GM12878 (cell line): ENCODE data around the gene IL34. TPM values are rescaled to one million over a fixed set of nuclear protein-coding genes. Genes with fewer than 3 reads are reported as not detected.

Experiments
- ATAC-seq: fragments of 200-7000 bp; cut with Tn5 transposase; 3 replicates; pipeline ENCODE4 v1.9.1; 2020; ENCODE audit warnings: mild to moderate bottlenecking, moderate library complexity
- BruUV-seq: library from RNA; stranded (reverse); fragments of 400-500 nt; replicated peaks from 2 replicates; lab custom pipeline; 2021; lab: Mats Ljungman, UMichigan
- CTCF ChIA-PET: fragments of 300-600 bp; sonication (Branson Sonifier 250); formaldehyde crosslinking; extraction: SDS; loops from one replicate; lab custom pipeline; 2021; ENCODE audit warnings: inconsistent platforms; lab: Yijun Ruan, JAX
- POLR2A ChIA-PET: fragments of 350-600 bp; formaldehyde crosslinking; extraction: SDS; loops from one replicate; lab custom pipeline; 2021; ENCODE audit warnings: inconsistent platforms; lab: Charles Lee
- RAD21 ChIA-PET: fragments of 300-600 bp; sonication (Branson Sonifier 250); formaldehyde crosslinking; loops from one replicate; lab custom pipeline; 2023; ENCODE audit warnings: antibody characterized with exemption; ENCODE audit not compliant: unreplicated experiment; lab: Charles Lee
- SMC1A ChIA-PET: fragments of 300-600 bp; sonication (Branson Sonifier 250); formaldehyde crosslinking; loops from one replicate; lab custom pipeline; 2023; ENCODE audit not compliant: unreplicated experiment, uncharacterized antibody; lab: Charles Lee
- DNase-seq: peaks from one replicate; pipeline ENCODE4 v3.0.0-alpha.2; 2011; ENCODE audit warnings: low read depth, low spot score
- FAIRE-seq: peaks from 3 replicates; lab custom pipeline; 2011; peaks lifted over from hg19 to GRCh38; lab: Jason Lieb, UNC
- H2AFZ ChIP-seq: 2 replicates; pipeline ENCODE4 v1.6.0; 2011; ENCODE audit warnings: low read depth, low read length, control low read depth; ENCODE audit not compliant: control insufficient read depth
- H3K27ac ChIP-seq: 2 replicates; pipeline ENCODE4 v1.5.1; 2011; ENCODE audit warnings: control low read depth; ENCODE audit not compliant: control insufficient read depth, insufficient read depth
- H3K27me3 ChIP-seq, 2 experiments: replicated peaks in 1 of 2; 2 replicates each; pipeline versions ENCODE4 v1.6.0 to v1.6.1; 2011; ENCODE audit warnings: low read length in 1 of 2; ENCODE audit not compliant: control insufficient read depth in 2 of 2, insufficient read depth in 2 of 2
- H3K36me3 ChIP-seq, 2 experiments: 2 replicates each; pipeline ENCODE4 v1.5.1; 2011; ENCODE audit warnings: low read length in 1 of 2; ENCODE audit not compliant: control insufficient read depth in 2 of 2, insufficient read depth in 2 of 2
- H3K4me1 ChIP-seq: 2 replicates; pipeline ENCODE4 v1.6.1; 2011; ENCODE audit warnings: mild to moderate bottlenecking, low read length, moderate library complexity, mixed read lengths; ENCODE audit not compliant: control insufficient read depth, insufficient read depth
- H3K4me2 ChIP-seq: 2 replicates; pipeline ENCODE4 v1.6.0; 2011; ENCODE audit warnings: control low read depth; ENCODE audit not compliant: control insufficient read depth, insufficient read depth
- H3K4me3 ChIP-seq: fragments of 200-600 bp; sonication (generic); 2 replicates; pipeline ENCODE4 v1.5.1; 2016
- H3K79me2 ChIP-seq: 2 replicates; pipeline ENCODE4 v1.6.0; 2011; ENCODE audit warnings: low read length; ENCODE audit not compliant: control insufficient read depth, insufficient read depth
- H3K9ac ChIP-seq: 2 replicates; pipeline ENCODE4 v1.8.0; 2011; ENCODE audit warnings: low read length, control low read depth, mixed read lengths; ENCODE audit not compliant: control insufficient read depth, insufficient read depth
- H3K9me3 ChIP-seq: replicated peaks from 3 replicates; pipeline ENCODE4 v1.5.1; 2011; ENCODE audit warnings: mild to moderate bottlenecking, low read length; ENCODE audit not compliant: control insufficient read depth, insufficient read depth
- H4K20me1 ChIP-seq: 2 replicates; pipeline ENCODE4 v1.6.0; 2011; ENCODE audit not compliant: control insufficient read depth, insufficient read depth
- ESRRA ChIP-seq: IDR thresholded peaks from 2 replicates; pipeline ENCODE4 v1.6.1; 2012; ENCODE audit warnings: mild to moderate bottlenecking, low read length, improper control_type of control experiment
- FOXM1 ChIP-seq: IDR thresholded peaks from 2 replicates; pipeline ENCODE4 v1.6.1; 2012; ENCODE audit warnings: low read depth, mild to moderate bottlenecking, inconsistent platforms, low read length, moderate library complexity
- GABPA ChIP-seq: IDR thresholded peaks from 2 replicates; pipeline ENCODE4 v1.6.1; 2014; ENCODE audit warnings: antibody characterized with exemption, low read depth, mild to moderate bottlenecking, inconsistent platforms
- GATAD2B ChIP-seq: fragments of 450-650 bp; conservative IDR thresholded peaks from 2 replicates; pipeline ENCODE4 v1.6.1; 2017; ENCODE audit warnings: low read depth, mild to moderate bottlenecking, moderate library complexity
- HDGF ChIP-seq: fragments of 450-650 bp; IDR thresholded peaks from 2 replicates; pipeline ENCODE4 v1.6.1; 2016; ENCODE audit warnings: antibody characterized with exemption
- MTA3 ChIP-seq: IDR thresholded peaks from 2 replicates; pipeline ENCODE4 v1.6.1; 2012; ENCODE audit warnings: low read length, inconsistent platforms, borderline replicate concordance
- PML ChIP-seq: IDR thresholded peaks from 2 replicates; pipeline ENCODE4 v1.6.1; 2012; ENCODE audit warnings: low read length, inconsistent platforms
- STAT3 ChIP-seq: IDR thresholded peaks from 2 replicates; pipeline ENCODE4 v1.6.1; 2011; ENCODE audit warnings: low read depth, low read length, improper control_type of control experiment
- SUPT20H ChIP-seq: IDR thresholded peaks from 2 replicates; pipeline ENCODE4 v1.6.1; 2011; ENCODE audit warnings: low read depth, mild to moderate bottlenecking, low read length, moderate library complexity, borderline replicate concordance; ENCODE audit not compliant: control insufficient read depth
- TARDBP ChIP-seq: IDR thresholded peaks from 2 replicates; pipeline ENCODE4 v1.6.1; 2016; ENCODE audit warnings: borderline replicate concordance
- TCF7 ChIP-seq: IDR thresholded peaks from 2 replicates; pipeline ENCODE4 v1.6.1; 2014; ENCODE audit warnings: antibody characterized with exemption, borderline replicate concordance
- USF1 ChIP-seq: IDR thresholded peaks from 2 replicates; pipeline ENCODE4 v1.6.1; 2011; ENCODE audit warnings: borderline replicate concordance, low read depth, mild to moderate bottlenecking, moderate library complexity, mixed read lengths, low read length; ENCODE audit not compliant: insufficient read depth; ENCODE audit errors: extremely low read length
- ZNF274 ChIP-seq: IDR thresholded peaks from one replicate; pipeline ENCODE4 v1.8.0; 2011; ENCODE audit not compliant: insufficient read length, insufficient read depth
- WGBS: methylation state at CpG from one replicate; pipeline ENCODE4 v1.1.6; 2016; ENCODE audit warnings: low lambda C conversion rate; ENCODE audit not compliant: insufficient replicate concordance, insufficient coverage; ENCODE audit errors: missing lambda C conversion rate; 5-methylcytosine and 5-hydroxymethylcytosine counted together
- in situ Hi-C: fragments of 300-500 bp; cut with MboI; formaldehyde crosslinking; loops from 9 replicates; pipeline ENCODE4 v1.14.3; 2018; ENCODE audit warnings: mixed read lengths
- intact Hi-C: fragments of 100-400 bp; cut with micrococcal nuclease; formaldehyde crosslinking; loops from one replicate; pipeline ENCODE4 v1.14.2; 2022; ENCODE audit not compliant: unreplicated experiment
- polyA plus RNA-seq, 11 experiments: library from polyadenylated mRNA; depleted of rRNA in 4 of 11; unstranded in 6 of 11; stranded (reverse) in 5 of 11; fragments of >200 nt; fragmentation: Nextera tagmentation in 4 of 11; fragmentation: Illumina TruSeq in 1 of 11; extraction: Ambion mirVana in 4 of 11; extraction: Trizol in 1 of 11; gene quantifications; 1 replicate in 1 of 11; 2 replicates in 10 of 11; pipeline versions ENCODE4 v1.2.1 to v1.2.3, GENCODE V29; 2011 to 2016; ENCODE audit warnings: inconsistent platforms in 2 of 11, missing spikeins in 2 of 11, low read depth in 1 of 11
- total RNA-seq, 4 experiments: library from RNA; depleted of rRNA in 3 of 4; stranded (reverse); fragments of >200 nt in 3 of 4; fragmentation: Illumina TruSeq in 1 of 4; extraction: Trizol in 1 of 4; gene quantifications; 2 replicates each; pipeline versions ENCODE4 v1.2.1 to v1.2.3, GENCODE V29; 2013 to 2021
- TF ChIP-seq, protein P1 (sequence below): fragments of 450-650 bp; IDR thresholded peaks from 2 replicates; pipeline ENCODE4 v1.6.1; 2017; ENCODE audit warnings: mild to moderate bottlenecking, moderate library complexity
- TF ChIP-seq, protein P2 (sequence below): IDR thresholded peaks from 2 replicates; pipeline ENCODE4 v1.6.1; 2012; ENCODE audit warnings: low read depth, low read length, improper control_type of control experiment
- TF ChIP-seq, protein P3 (sequence below): fragments of 450-650 bp; IDR thresholded peaks from 2 replicates; pipeline ENCODE4 v1.6.1; 2017; ENCODE audit warnings: low read depth, mild to moderate bottlenecking, moderate library complexity

IL34 gene
- total and polyA plus RNA-seq, 10 of the 15 experiments (the other 5 are each of a cell fraction or from before 2014, with no cell fraction given): 0.27 to 0.40 TPM; not detected in 8

- POLR2A ChIA-PET: no interaction called here
- Histone ChIP-seq H3K4me1 (no peaks in the 10 kb centered on the region), H4K20me1 (no peaks in the 10 kb centered on the region), H3K4me2 (no peak overlapping the region), H3K27me3 (no peaks in the 10 kb centered on the region), H3K27ac (no peak overlapping the region), H3K4me3 (no peak overlapping the region), H2AFZ (no peak overlapping the region), H3K36me3 (no peaks in the 10 kb centered on the region), H3K9me3 (no peaks in the 10 kb centered on the region), H3K79me2 (no peaks in the 10 kb centered on the region), H3K9ac (no peak overlapping the region)
- CTCF ChIA-PET: no interaction called here
- intact Hi-C loops (no loop called here), in situ Hi-C loops (no loop called here)
- BruUV-seq: no TSS peak
- FAIRE-seq (no peak), DNase-seq (no peak), ATAC-seq (no peak)
- SMC1A ChIA-PET: interaction anchor here (0.6 kb wide), 1 partner anchor 818 kb away, joined by 3 read pairs; no protein-coding TSS in a partner anchor
- WGBS: 42% methylated on average over 1 of the region's 1 CpG
- RAD21 ChIA-PET: no interaction called here
- TF ChIP-seq SUPT20H: no peak
- no peak for TF ChIP-seq USF1
- no peak for TF ChIP-seq GATAD2B
- TF ChIP-seq GABPA: no peak
- TF ChIP-seq, protein P1, sequence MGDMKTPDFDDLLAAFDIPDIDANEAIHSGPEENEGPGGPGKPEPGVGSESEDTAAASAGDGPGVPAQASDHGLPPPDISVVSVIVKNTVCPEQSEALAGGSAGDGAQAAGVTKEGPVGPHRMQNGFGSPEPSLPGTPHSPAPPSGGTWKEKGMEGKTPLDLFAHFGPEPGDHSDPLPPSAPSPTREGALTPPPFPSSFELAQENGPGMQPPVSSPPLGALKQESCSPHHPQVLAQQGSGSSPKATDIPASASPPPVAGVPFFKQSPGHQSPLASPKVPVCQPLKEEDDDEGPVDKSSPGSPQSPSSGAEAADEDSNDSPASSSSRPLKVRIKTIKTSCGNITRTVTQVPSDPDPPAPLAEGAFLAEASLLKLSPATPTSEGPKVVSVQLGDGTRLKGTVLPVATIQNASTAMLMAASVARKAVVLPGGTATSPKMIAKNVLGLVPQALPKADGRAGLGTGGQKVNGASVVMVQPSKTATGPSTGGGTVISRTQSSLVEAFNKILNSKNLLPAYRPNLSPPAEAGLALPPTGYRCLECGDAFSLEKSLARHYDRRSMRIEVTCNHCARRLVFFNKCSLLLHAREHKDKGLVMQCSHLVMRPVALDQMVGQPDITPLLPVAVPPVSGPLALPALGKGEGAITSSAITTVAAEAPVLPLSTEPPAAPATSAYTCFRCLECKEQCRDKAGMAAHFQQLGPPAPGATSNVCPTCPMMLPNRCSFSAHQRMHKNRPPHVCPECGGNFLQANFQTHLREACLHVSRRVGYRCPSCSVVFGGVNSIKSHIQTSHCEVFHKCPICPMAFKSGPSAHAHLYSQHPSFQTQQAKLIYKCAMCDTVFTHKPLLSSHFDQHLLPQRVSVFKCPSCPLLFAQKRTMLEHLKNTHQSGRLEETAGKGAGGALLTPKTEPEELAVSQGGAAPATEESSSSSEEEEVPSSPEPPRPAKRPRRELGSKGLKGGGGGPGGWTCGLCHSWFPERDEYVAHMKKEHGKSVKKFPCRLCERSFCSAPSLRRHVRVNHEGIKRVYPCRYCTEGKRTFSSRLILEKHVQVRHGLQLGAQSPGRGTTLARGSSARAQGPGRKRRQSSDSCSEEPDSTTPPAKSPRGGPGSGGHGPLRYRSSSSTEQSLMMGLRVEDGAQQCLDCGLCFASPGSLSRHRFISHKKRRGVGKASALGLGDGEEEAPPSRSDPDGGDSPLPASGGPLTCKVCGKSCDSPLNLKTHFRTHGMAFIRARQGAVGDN: no peak
- TF ChIP-seq STAT3: no peak
- TF ChIP-seq MTA3: no peak
- TF ChIP-seq, protein P2, sequence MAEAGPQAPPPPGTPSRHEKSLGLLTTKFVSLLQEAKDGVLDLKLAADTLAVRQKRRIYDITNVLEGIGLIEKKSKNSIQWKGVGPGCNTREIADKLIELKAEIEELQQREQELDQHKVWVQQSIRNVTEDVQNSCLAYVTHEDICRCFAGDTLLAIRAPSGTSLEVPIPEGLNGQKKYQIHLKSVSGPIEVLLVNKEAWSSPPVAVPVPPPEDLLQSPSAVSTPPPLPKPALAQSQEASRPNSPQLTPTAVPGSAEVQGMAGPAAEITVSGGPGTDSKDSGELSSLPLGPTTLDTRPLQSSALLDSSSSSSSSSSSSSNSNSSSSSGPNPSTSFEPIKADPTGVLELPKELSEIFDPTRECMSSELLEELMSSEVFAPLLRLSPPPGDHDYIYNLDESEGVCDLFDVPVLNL: no peak
- no peak for TF ChIP-seq PML
- TF ChIP-seq, protein P3, sequence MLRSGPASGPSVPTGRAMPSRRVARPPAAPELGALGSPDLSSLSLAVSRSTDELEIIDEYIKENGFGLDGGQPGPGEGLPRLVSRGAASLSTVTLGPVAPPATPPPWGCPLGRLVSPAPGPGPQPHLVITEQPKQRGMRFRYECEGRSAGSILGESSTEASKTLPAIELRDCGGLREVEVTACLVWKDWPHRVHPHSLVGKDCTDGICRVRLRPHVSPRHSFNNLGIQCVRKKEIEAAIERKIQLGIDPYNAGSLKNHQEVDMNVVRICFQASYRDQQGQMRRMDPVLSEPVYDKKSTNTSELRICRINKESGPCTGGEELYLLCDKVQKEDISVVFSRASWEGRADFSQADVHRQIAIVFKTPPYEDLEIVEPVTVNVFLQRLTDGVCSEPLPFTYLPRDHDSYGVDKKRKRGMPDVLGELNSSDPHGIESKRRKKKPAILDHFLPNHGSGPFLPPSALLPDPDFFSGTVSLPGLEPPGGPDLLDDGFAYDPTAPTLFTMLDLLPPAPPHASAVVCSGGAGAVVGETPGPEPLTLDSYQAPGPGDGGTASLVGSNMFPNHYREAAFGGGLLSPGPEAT: no peak
- no peak for TF ChIP-seq HDGF
- no peak for TF ChIP-seq ZNF274
- TF ChIP-seq ESRRA: no peak
- TF ChIP-seq TCF7: no peak
- no peak for TF ChIP-seq FOXM1
- TF ChIP-seq TARDBP: no peak
Measured at GRCh38 chr16:70642633-70643032, 3.7 kb upstream of the IL34 start.
